ENCODE results near the gene MRPL58.
A peak's percentile ranks its signal among the peaks of the same experiment; 100 is the strongest.
"Not testable (repeated sequence)": the region's sequence is repeated elsewhere in the genome, so short reads cannot be mapped to it uniquely, and the experiment has no call there.

The MRPL58 gene

GRCh38 chr17:74987909-74988711 is 24.4 kb upstream of the MRPL58 start:
- peak in 1 of 2 experiments; percentile 20 for DNase-seq

- DNase-seq: no peak
Measured at GRCh38 chr17:74990581-74991105, 21.8 kb upstream of the MRPL58 start.

GRCh38 chr17:74992223-74992622 is 20.2 kb upstream of the MRPL58 start:
- DNase-seq: no peak

GRCh38 chr17:74994440-74994839 is 18.0 kb upstream of the MRPL58 start:
- DNase-seq: no peak

GRCh38 chr17:74995847-74996246 is 16.6 kb upstream of the MRPL58 start:
- DNase-seq: no peak

- DNase-seq: peak; percentile 28 to 43
Measured at GRCh38 chr17:74998783-74999182, 13.7 kb upstream of the MRPL58 start.

GRCh38 chr17:74999523-74999922 is 12.9 kb upstream of the MRPL58 start:
- no peak for DNase-seq

GRCh38 chr17:75001915-75002843 is 10.3 kb upstream of the MRPL58 start:
- DNase-seq: no peak

GRCh38 chr17:75003070-75003956 is 9.2 kb upstream of the MRPL58 start:
- DNase-seq: no peak

GRCh38 chr17:75003957-75004355 is 8.5 kb upstream of the MRPL58 start:
- DNase-seq: no peak

- DNase-seq: no peak
Measured at GRCh38 chr17:75004371-75004770, 8.1 kb upstream of the MRPL58 start.

GRCh38 chr17:75005291-75005690 is 7.2 kb upstream of the MRPL58 start:
- no peak for DNase-seq

- DNase-seq: not testable (repeated sequence)
Measured at GRCh38 chr17:75006084-75006483, 6.4 kb upstream of the MRPL58 start.

GRCh38 chr17:75006653-75007052 is 5.8 kb upstream of the MRPL58 start:
- no peak for DNase-seq

GRCh38 chr17:75008373-75008772 is 4.1 kb upstream of the MRPL58 start:
- peak in 1 of 2 experiments; percentile 19 for DNase-seq

- DNase-seq: no peak
Measured at GRCh38 chr17:75009139-75009724, 3.2 kb upstream of the MRPL58 start.

- peak; percentile 95 to 98 for DNase-seq
Measured at GRCh38 chr17:75010683-75011400, 1.6 kb upstream of the MRPL58 start.

- peak; percentile 73 to 76 for DNase-seq
Measured at GRCh38 chr17:75011401-75012095, 922 bp upstream of the MRPL58 start.

- no peak for DNase-seq
Measured at GRCh38 chr17:75012096-75012345, 449 bp upstream of the MRPL58 start.

GRCh38 chr17:75013092-75013559 is 656 bp downstream of the MRPL58 start:
- no peak for DNase-seq

- no peak for DNase-seq
Measured at GRCh38 chr17:75019146-75019545, 6.7 kb downstream of the MRPL58 start.
